Neutrophil (primary cell): Measurements from ENCODE around the gene LOXL4.

Experiments
- H3K27ac ChIP-seq: fragments of 200-600 bp; sonication (generic); 2 replicates; pipeline ENCODE4 v1.5.1; 2016; ENCODE audit warnings: mild to moderate bottlenecking, moderate library complexity
- H3K27me3 ChIP-seq: fragments of 200-600 bp; sonication (generic); 2 replicates; pipeline ENCODE4 v1.6.0; 2016; ENCODE audit warnings: mild to moderate bottlenecking
- H3K36me3 ChIP-seq: fragments of 200-600 bp; sonication (generic); 2 replicates; pipeline ENCODE4 v1.5.1; 2017
- H3K4me1 ChIP-seq, 2 experiments: fragments of 200-600 bp in 1 of 2; sonication (generic) in 1 of 2; 1 replicate in 1 of 2; 2 replicates in 1 of 2; pipeline versions ENCODE4 v1.5.1 to v1.6.1; 2013 to 2016; ENCODE audit warnings: low read depth in 1 of 2, low read length in 1 of 2, mild to moderate bottlenecking in 1 of 2, moderate library complexity in 1 of 2; ENCODE audit not compliant: control insufficient read depth in 1 of 2, insufficient read depth in 1 of 2
- H3K4me3 ChIP-seq, 2 experiments: fragments of 200-600 bp in 1 of 2; sonication (generic) in 1 of 2; 1 replicate in 1 of 2; 2 replicates in 1 of 2; pipeline ENCODE4 v1.5.1; 2013 to 2016; ENCODE audit warnings: low read depth in 1 of 2, low read length in 1 of 2, mild to moderate bottlenecking in 1 of 2, moderate library complexity in 1 of 2
- H3K9me3 ChIP-seq: fragments of 200-600 bp; sonication (generic); 2 replicates; pipeline ENCODE4 v1.5.1; 2016
- TF ChIP-seq, protein P1 (sequence below): fragments of 200-600 bp; sonication (generic); IDR thresholded peaks from 2 replicates; pipeline ENCODE4 v1.5.1; 2016; ENCODE audit warnings: antibody characterized with exemption

Gene LOXL4

DNA sequence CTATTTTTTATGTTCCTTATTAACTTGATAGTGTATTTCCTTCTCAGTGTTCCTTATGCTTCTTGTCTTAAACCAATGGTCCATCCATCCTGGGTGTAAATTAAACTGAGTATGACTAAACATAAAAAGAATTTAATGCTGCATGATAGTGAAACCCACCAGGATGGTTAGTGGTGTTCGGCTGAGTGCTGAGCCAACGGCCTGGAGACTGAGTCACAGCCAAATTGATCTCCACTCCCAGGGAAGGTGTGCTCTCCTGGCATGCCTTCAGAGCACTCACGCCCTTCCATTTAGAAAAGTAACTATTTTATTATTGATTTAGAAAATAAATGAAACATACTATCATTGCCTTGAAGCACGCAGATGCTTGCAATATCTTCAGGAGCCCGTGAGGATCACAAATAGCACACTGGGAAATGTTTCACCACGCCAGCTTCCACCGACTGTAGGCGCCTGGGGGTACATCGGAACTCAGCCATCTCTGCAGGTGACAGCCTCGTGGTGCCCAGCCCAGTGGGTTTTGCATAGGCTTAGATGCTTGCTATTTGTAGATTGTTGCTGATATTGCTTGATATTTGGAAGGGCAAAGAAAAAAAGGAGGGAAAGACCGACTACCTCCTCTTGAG, 40.0 kb upstream of the LOXL4 start:
- H3K36me3 ChIP-seq = no peaks in the 10 kb centered on the region
- TF ChIP-seq, protein P1, sequence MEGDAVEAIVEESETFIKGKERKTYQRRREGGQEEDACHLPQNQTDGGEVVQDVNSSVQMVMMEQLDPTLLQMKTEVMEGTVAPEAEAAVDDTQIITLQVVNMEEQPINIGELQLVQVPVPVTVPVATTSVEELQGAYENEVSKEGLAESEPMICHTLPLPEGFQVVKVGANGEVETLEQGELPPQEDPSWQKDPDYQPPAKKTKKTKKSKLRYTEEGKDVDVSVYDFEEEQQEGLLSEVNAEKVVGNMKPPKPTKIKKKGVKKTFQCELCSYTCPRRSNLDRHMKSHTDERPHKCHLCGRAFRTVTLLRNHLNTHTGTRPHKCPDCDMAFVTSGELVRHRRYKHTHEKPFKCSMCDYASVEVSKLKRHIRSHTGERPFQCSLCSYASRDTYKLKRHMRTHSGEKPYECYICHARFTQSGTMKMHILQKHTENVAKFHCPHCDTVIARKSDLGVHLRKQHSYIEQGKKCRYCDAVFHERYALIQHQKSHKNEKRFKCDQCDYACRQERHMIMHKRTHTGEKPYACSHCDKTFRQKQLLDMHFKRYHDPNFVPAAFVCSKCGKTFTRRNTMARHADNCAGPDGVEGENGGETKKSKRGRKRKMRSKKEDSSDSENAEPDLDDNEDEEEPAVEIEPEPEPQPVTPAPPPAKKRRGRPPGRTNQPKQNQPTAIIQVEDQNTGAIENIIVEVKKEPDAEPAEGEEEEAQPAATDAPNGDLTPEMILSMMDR = no peak
- H3K4me3 ChIP-seq = no peak overlapping the region

DNA sequence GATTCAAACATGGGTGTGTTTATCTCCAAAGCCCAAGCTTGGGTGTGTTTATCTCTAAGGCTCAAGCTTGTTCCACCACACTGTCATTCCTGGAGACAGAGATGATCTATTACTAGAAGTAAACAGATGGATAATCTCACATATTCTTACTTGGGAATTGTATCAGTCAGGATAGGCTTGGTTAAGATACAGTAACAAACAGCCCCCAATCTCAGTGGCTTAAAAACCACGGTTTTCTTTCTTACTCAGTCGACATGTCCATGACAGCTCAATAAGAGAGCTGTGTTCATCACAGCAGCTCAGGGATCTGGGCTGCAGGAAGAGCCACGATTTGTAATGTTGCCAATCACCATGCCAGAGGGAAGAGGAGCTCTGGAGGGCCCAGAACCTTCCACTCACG, 38.5 kb upstream of the LOXL4 start:
- TF ChIP-seq, protein P1 = no peak
- Histone ChIP-seq H3K4me3 (no peak overlapping the region), H3K27ac (no peak overlapping the region)

More for the DNA sequence above, 40.0 kb upstream of the LOXL4 start:
- H3K27me3 ChIP-seq = peaks cover 67% of the 10 kb centered on the region
- no peak overlapping the region for H3K27ac ChIP-seq
- H3K4me1 ChIP-seq = no peaks in the 10 kb centered on the region
- H3K9me3 ChIP-seq = no peaks in the 10 kb centered on the region

DNA sequence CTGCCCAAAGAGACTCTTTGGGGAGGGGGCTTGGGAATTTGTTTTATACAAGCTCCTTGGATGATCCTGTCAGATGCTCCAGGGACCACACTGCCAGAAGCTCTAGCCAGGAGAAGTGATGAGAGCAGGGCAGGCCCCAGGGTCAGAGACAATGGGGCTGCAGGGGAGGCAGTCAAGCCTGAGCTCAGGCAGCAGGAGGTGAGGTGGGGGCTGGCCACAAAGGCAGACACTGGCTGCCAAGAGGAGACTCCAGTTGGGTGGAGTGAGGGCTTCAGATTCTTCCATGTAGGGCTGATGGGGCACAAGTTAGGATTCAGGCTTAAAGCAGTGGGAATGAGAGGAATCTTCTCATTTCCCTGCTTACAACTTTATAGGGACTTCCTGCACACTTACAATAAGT, 35.6 kb upstream of the LOXL4 start:
- Histone ChIP-seq H3K36me3 (no peaks in the 10 kb centered on the region), H3K27me3 (peaks cover 57% of the 10 kb centered on the region), H3K4me1 (no peaks in the 10 kb centered on the region), H3K27ac (no peak overlapping the region), H3K4me3 (no peak overlapping the region), H3K9me3 (no peaks in the 10 kb centered on the region)
- TF ChIP-seq, protein P1 = no peak

More for the DNA sequence above, 38.5 kb upstream of the LOXL4 start:
- Histone ChIP-seq H3K4me1 (no peaks in the 10 kb centered on the region), H3K27me3 (peaks cover 71% of the 10 kb centered on the region), H3K36me3 (no peaks in the 10 kb centered on the region), H3K9me3 (no peaks in the 10 kb centered on the region)

DNA sequence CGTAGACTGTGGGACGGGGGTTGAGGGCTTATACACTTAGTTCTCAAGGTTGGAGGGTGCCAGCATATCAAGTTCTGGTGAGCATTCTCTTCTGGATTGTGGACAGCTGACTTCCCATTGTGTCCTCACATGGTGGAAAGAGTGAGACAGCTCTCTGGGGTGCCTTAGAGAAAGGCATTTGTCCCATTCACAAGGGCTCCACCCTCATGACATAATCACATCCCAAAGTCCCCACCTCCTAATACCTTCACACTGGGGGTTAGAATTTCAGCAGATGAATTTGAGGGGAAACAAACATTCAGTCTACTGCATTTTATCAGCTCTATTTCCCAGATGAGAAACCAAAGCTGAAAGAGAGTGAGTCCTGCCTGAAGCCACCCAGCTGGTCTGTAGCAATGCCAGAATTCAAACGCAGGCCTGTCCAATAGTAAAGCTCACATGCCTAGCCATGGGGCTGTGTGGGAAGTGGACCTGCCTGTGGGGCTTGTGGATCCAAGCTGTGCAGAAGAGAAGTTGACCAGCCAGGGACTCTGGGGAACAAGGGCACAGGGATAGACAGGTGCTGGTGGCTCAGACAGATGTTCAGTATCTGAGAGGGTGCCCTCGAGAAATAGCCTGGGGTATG, 34.9 kb upstream of the LOXL4 start:
- no peaks in the 10 kb centered on the region for H3K36me3 ChIP-seq
- TF ChIP-seq, protein P1 = no peak

DNA sequence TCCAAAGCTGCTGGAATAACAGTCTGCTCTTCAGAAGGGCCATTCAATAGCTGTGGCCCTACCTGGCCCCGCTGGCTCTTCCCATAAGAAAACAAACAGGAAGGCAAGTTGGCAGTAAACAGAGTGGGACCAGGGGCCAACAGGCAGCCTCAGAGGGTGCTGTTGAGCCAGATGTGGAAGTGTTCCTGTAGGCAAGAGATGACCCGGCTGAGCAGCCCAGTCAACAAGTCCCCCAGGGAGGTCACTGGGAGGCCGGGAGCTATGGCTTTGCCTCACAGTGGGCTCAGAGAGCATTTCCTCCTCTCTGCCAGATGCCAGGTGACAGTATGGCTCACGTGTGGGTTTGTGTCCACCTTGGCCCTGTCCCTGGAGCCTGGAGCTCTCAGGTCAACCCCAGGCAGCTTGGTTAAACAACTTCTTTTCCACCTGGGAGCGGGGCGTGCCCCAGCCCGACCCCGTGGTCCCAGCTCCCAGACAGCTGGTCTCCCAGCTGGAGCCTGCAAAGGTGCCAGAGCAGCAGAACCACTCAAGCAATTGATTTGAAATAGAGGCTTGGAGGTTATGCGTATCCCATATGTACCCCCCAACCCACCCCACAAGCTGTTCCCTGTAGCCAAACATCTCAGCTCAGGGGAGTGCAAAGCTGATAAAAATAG, 33.8 kb upstream of the LOXL4 start:
- Histone ChIP-seq H3K9me3 (no peaks in the 10 kb centered on the region), H3K27ac (no peak overlapping the region), H3K27me3 (peaks cover 51% of the 10 kb centered on the region), H3K4me3 (no peak overlapping the region), H3K4me1 (no peaks in the 10 kb centered on the region), H3K36me3 (no peaks in the 10 kb centered on the region)
- TF ChIP-seq, protein P1 = no peak

More for the DNA sequence above, 34.9 kb upstream of the LOXL4 start:
- no peaks in the 10 kb centered on the region for H3K4me1 ChIP-seq
- no peak overlapping the region for H3K27ac ChIP-seq
- H3K27me3 ChIP-seq = peaks cover 50% of the 10 kb centered on the region
- no peaks in the 10 kb centered on the region for H3K9me3 ChIP-seq
- H3K4me3 ChIP-seq = no peak overlapping the region
